HG03064 (cell line): ENCODE measurements around the gene PPIE.

Experiments
- ATAC-seq: cut with Tn5 transposase; IDR thresholded peaks from one replicate; pipeline ENCODE4 v1.9.1; 2021; ENCODE audit warnings: low read depth; ENCODE audit not compliant: unreplicated experiment

The PPIE gene

GRCh38 chr1:39800471-39800835 is 61.8 kb downstream of the PPIE start:
- ATAC-seq: no peak

DNA sequence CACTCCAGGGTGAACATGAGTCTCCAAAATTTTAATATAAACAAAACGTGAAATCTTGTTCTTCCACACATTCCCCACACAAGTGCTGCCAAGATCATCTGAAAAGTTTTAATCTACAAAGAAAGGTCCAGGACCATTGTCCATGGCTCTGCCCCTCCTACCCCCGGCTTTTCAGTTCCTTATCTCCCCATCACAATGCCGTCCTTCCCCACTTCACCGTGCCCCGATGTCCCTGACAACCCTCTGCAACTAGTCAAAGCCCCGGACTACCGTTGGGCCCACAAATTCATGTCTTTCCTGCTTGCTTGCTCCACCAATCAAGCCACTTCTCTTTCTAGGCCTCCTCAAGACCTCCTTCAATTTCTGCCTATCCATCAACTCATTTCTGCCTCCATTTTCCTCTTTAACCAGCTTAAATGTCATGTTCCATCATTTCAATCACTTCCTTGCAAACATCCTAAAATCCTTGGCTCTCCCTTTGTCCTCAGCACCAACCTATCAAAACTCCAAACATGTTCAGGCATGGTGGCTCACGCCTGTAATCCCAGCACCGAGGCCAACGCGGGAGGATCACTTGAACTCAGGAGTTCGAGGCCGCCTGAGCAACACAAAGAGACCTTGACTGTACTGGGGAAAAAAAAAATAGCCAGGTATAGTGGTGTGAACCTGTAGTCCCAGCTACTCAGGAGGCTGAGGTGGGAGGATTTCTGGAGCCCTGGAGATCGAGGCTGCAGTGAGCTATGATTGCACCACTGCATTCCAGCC is 64.0 kb downstream of the PPIE start:
- no peak for ATAC-seq

GRCh38 chr1:39805385-39805784 is 66.7 kb downstream of the PPIE start:
- no peak for ATAC-seq

GRCh38 chr1:39808784-39809517 is 70.3 kb downstream of the PPIE start:
- ATAC-seq: no peak

GRCh38 chr1:39812913-39813312 is 74.2 kb downstream of the PPIE start:
- ATAC-seq: no peak
